WERI-Rb-1 (cell line): ENCODE data around the gene ITGAX.

Source experiments
- DNase-seq: peaks from one replicate; pipeline ENCODE4 v3.0.0-alpha.2; 2020
- H3K27ac ChIP-seq: fragments of 250-450 bp; sonication (Bioruptor Pico); 2 replicates; pipeline ENCODE4 v1.5.1; 2020; ENCODE audit warnings: mild to moderate bottlenecking, moderate library complexity
- H3K27me3 ChIP-seq: fragments of 250-450 bp; sonication (Bioruptor Pico); 2 replicates; pipeline ENCODE4 v1.5.1; 2021; ENCODE audit warnings: mild to moderate bottlenecking, low read depth, moderate library complexity; ENCODE audit not compliant: insufficient read depth, severe bottlenecking
- H3K36me3 ChIP-seq: fragments of 250-450 bp; sonication (Bioruptor Pico); 2 replicates; pipeline ENCODE4 v1.5.1; 2020; ENCODE audit warnings: mild to moderate bottlenecking, moderate library complexity
- H3K4me3 ChIP-seq: 2 replicates; pipeline ENCODE4 v1.5.1; 2011; ENCODE audit warnings: low read depth, mild to moderate bottlenecking, control low read depth, low read length
- H3K9me3 ChIP-seq: fragments of 250-450 bp; sonication (Bioruptor Pico); 2 replicates; pipeline ENCODE4 v1.5.1; 2021; ENCODE audit warnings: mild to moderate bottlenecking, moderate library complexity; ENCODE audit not compliant: severe bottlenecking
- TF ChIP-seq, protein P1 (sequence below): IDR thresholded peaks from 2 replicates; pipeline ENCODE4 v1.5.1; 2011; ENCODE audit warnings: low read depth, mild to moderate bottlenecking, control low read depth, inconsistent platforms, low read length

The ITGAX gene

DNA sequence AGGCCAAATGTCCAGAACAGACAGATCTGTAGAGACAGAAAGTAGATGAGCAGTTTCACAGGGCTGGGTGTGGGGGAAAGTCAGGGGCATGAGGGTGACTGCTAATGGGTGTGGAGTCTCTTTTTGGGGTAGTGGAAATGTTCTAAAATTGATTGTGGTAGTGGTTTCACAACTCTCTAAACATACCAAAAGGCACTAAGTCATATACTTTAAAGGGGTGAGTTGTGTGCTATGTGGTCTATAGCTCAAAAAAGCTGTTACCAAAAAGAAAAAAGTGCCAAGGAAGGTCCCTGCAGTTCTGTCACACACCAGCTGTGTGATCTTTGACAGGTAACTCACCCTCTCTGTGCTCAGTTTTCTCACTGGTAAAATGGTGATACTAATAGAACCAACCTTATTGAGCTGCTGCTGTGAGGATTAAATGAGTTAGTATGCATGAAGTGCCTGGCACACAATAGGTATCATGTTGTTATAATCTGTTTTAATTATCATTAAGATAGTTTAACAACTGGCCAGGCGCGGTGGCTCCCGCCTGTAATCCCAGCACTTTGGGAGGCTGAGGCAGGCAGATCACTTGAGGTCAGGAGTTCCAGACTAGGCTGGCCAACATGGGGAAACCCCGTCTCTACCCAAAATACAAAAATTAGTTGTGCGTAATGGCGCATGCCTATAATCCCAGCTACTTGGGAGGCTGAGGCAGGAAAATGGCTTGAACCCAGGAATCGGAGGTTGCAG is 10.3 kb downstream of the ITGAX start:
- Histone ChIP-seq H3K27me3 (peaks cover 30% of the 10 kb centered on the region), H3K27ac (no peak overlapping the region), H3K9me3 (peaks cover 2% of the 10 kb centered on the region), H3K4me3 (no peak overlapping the region), H3K36me3 (no peaks in the 10 kb centered on the region)
- TF ChIP-seq, protein P1, sequence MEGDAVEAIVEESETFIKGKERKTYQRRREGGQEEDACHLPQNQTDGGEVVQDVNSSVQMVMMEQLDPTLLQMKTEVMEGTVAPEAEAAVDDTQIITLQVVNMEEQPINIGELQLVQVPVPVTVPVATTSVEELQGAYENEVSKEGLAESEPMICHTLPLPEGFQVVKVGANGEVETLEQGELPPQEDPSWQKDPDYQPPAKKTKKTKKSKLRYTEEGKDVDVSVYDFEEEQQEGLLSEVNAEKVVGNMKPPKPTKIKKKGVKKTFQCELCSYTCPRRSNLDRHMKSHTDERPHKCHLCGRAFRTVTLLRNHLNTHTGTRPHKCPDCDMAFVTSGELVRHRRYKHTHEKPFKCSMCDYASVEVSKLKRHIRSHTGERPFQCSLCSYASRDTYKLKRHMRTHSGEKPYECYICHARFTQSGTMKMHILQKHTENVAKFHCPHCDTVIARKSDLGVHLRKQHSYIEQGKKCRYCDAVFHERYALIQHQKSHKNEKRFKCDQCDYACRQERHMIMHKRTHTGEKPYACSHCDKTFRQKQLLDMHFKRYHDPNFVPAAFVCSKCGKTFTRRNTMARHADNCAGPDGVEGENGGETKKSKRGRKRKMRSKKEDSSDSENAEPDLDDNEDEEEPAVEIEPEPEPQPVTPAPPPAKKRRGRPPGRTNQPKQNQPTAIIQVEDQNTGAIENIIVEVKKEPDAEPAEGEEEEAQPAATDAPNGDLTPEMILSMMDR: no peak
- DNase-seq: no peak

DNA sequence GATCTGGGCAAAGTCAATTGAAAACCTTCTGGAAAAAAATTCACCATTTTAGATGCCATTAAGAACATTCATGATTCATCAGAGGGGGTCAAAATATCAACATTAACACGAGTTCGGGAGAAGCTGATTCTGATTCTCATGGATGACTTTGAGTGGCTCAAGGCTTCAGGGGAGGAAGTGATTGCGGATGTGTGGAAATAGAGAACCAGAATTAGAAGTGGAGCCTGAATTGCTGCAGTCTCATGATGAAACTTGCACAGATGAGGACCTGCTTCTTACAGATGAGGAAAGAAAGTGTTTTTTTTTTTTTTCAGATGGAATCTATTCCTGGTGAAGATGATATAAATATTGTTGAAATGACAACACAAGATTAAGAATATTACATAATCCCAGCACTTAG is 12.9 kb downstream of the ITGAX start:
- no peak overlapping the region for H3K4me3 ChIP-seq
- TF ChIP-seq, protein P1: no peak

DNA sequence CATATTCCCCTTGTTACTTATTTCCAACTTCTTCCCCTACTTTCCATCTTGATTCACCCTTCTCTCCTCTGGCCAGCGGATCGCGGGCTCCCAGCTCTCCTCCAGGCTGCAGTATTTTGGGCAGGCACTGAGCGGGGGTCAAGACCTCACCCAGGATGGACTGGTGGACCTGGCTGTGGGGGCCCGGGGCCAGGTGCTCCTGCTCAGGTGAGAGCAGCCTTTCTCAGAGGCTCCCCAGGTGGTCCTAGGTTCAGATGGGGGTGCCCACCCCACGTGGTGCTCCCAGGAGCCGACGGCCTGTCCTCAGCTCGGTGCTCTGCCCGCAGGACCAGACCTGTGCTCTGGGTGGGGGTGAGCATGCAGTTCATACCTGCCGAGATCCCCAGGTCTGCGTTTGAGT is 16.0 kb downstream of the ITGAX start:
- H3K36me3 ChIP-seq: no peaks in the 10 kb centered on the region
- no peak overlapping the region for H3K27ac ChIP-seq
- TF ChIP-seq, protein P1: no peak
- H3K27me3 ChIP-seq: peaks cover 24% of the 10 kb centered on the region
- DNase-seq: no peak
- no peak overlapping the region for H3K4me3 ChIP-seq
- peaks cover 7% of the 10 kb centered on the region for H3K9me3 ChIP-seq

More for the DNA sequence above, 12.9 kb downstream of the ITGAX start:
- Histone ChIP-seq H3K27me3 (peaks cover 19% of the 10 kb centered on the region), H3K9me3 (no peaks in the 10 kb centered on the region), H3K36me3 (no peaks in the 10 kb centered on the region), H3K27ac (no peak overlapping the region)
- no peak for DNase-seq

DNA sequence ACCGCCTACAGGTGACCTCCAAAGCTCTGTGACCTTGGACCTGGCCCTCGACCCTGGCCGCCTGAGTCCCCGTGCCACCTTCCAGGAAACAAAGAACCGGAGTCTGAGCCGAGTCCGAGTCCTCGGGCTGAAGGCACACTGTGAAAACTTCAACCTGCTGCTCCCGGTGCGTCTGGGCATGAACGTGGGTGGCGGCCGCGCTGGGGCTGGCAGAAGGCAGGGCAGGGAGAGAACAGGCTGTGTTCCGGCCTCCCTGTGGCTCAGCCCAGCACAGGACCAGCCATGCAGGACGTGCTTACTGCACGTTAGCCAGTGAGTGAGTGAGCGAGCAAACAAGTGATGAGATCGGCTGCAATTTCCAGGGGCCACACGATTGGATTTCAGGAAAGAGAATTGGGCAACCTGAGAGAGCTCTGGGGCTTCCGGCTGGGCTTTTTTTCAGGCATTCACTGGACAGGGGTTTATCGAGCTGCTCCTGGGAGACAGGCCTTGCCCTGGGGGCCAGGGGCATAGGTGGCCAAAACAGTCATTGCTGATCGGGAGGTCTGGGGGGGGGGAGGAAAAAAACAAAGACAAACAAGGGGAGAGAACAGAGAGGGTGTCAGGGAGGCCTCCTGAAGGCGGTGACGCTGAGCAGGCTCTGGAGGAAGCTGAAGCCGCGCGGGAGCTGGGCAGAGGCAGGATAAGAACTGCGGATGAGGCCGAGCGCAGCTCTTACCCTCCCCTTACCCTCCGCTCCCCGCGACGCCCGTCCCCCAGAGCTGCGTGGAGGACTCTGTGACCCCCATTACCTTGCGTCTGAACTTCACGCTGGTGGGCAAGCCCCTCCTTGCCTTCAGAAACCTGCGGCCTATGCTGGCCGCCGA is 16.9 kb downstream of the ITGAX start:
- Histone ChIP-seq H3K4me3 (no peak overlapping the region), H3K27me3 (peaks cover 28% of the 10 kb centered on the region), H3K9me3 (peaks cover 7% of the 10 kb centered on the region), H3K27ac (no peak overlapping the region), H3K36me3 (no peaks in the 10 kb centered on the region)
- TF ChIP-seq, protein P1: no peak
- DNase-seq: no peak

DNA sequence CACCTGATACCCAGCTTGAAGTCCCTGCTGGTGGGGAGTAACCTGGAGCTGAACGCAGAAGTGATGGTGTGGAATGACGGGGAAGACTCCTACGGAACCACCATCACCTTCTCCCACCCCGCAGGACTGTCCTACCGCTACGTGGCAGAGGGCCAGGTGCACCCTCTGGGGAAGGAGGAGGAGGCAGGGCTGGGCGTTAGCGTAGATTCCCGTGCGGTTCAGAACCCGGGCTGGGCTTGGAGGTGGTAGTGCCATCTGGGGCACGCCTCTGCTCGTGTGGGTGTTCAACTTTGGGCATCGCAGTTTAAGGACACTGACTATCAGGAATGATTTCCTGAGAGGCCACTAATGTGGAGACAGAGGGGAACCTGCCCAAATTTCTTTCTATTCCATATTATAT is 18.3 kb downstream of the ITGAX start:
- no peak overlapping the region for H3K27ac ChIP-seq
- no peak for DNase-seq
- no peak overlapping the region for H3K4me3 ChIP-seq
- H3K27me3 ChIP-seq: peaks cover 34% of the 10 kb centered on the region
- peaks cover 7% of the 10 kb centered on the region for H3K9me3 ChIP-seq
- TF ChIP-seq, protein P1: no peak
- H3K36me3 ChIP-seq: no peaks in the 10 kb centered on the region
